ENCODE results near the gene MRPL53.
"Not testable (repeated sequence)": the region's sequence is repeated elsewhere in the genome, so short reads cannot be mapped to it uniquely, and the experiment has no call there.

The MRPL53 gene

GRCh38 chr2:74502720-74503505 lies 30.4 kb upstream of the MRPL53 start:
- DNase-seq (ENCODE audit: low read depth) = peak; percentile 85

- DNase-seq (ENCODE audit: low read depth) = no peak
Observed at GRCh38 chr2:74502147-74502719, 29.8 kb upstream of the MRPL53 start.

- DNase-seq (ENCODE audit: low read depth) = no peak
Observed at GRCh38 chr2:74501335-74502071, 29.0 kb upstream of the MRPL53 start.

- DNase-seq (ENCODE audit: low read depth) = no peak
Observed at GRCh38 chr2:74500578-74500946, 28.1 kb upstream of the MRPL53 start.

GRCh38 chr2:74499940-74500577 lies 27.6 kb upstream of the MRPL53 start:
- DNase-seq (ENCODE audit: low read depth) = no peak

GRCh38 chr2:74499267-74499939 lies 26.9 kb upstream of the MRPL53 start, which contains the start of gene LBX2:
Gene LBX2 (minus strand): TSS chr2:74499603. CDS start chr2:74499537, 66 bp downstream.
- DNase-seq (ENCODE audit: low read depth) = no peak

- DNase-seq (ENCODE audit: low read depth) = no peak
Observed at GRCh38 chr2:74498500-74499266, 26.2 kb upstream of the MRPL53 start.

GRCh38 chr2:74497777-74498499 lies 25.5 kb upstream of the MRPL53 start:
- no peak for DNase-seq (ENCODE audit: low read depth)

- DNase-seq (ENCODE audit: low read depth) = no peak
Observed at GRCh38 chr2:74496997-74497776, 24.7 kb upstream of the MRPL53 start.

- no peak for DNase-seq (ENCODE audit: low read depth)
Observed at GRCh38 chr2:74495440-74495839, 23.0 kb upstream of the MRPL53 start.

GRCh38 chr2:74493546-74493945 lies 21.1 kb upstream of the MRPL53 start:
- DNase-seq (ENCODE audit: low read depth) = no peak

- no peak for DNase-seq (ENCODE audit: low read depth)
Observed at GRCh38 chr2:74491648-74492544, 19.4 kb upstream of the MRPL53 start.

- no peak for DNase-seq (ENCODE audit: low read depth)
Observed at GRCh38 chr2:74489906-74490305, 17.4 kb upstream of the MRPL53 start.

GRCh38 chr2:74488643-74489481 lies 16.4 kb upstream of the MRPL53 start:
- no peak for DNase-seq (ENCODE audit: low read depth)

GRCh38 chr2:74486141-74486540 lies 13.7 kb upstream of the MRPL53 start:
- DNase-seq (ENCODE audit: low read depth) = no peak

GRCh38 chr2:74483675-74484164 lies 11.2 kb upstream of the MRPL53 start:
- not testable (repeated sequence) for DNase-seq (ENCODE audit: low read depth)

All from amniotic epithelial cell (primary cell).